ENCODE data around the gene LAMA2. TPM values are rescaled to one million over a fixed set of nuclear protein-coding genes. Genes with fewer than 3 reads are reported as not detected.

Gene LAMA2
- total and polyA plus RNA-seq, 7 donors = 0.46 to 131 (median 59.6) TPM

DNA sequence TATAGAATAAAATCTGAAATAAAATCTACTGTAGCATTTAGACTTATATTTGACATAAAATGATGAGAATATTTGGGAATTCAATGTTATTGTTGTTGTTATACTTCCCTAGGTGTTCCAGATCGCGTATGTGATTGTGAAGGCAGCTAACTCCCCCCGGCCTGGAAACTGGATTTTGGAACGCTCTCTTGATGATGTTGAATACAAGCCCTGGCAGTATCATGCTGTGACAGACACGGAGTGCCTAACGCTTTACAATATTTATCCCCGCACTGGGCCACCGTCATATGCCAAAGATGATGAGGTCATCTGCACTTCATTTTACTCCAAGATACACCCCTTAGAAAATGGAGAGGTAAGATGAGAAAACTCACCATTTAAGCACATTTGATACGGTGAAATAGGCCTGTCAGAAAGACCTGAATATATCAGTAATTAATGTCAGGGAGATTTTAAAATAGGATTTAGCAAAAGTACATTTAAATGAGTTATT is 215.2 kb downstream of the LAMA2 start:
- Histone ChIP-seq H3K36me3 (no peaks in the 10 kb centered on the region), H3K4me1 (peaks cover 0 to 9% (median 2%) of the 10 kb centered on the region in 4 donors), H3K27me3 (no peaks in the 10 kb centered on the region), H3K27ac (no peak overlapping the region), H3K4me3 (no peak overlapping the region), H3K9me3 (no peaks in the 10 kb centered on the region)
- 89 to 91% methylated on average over 9 of the region's 9 CpGs for WGBS, 2 donors
- DNase-seq = no peak
- TF ChIP-seq POLR2AphosphoS5 (IDR thresholded peaks at IDR 0.05) (no peak), POLR2A (IDR thresholded peaks at IDR 0.05) (no peak), EP300 (IDR thresholded peaks at IDR 0.05) (no peak)
- TF ChIP-seq, protein P1, sequence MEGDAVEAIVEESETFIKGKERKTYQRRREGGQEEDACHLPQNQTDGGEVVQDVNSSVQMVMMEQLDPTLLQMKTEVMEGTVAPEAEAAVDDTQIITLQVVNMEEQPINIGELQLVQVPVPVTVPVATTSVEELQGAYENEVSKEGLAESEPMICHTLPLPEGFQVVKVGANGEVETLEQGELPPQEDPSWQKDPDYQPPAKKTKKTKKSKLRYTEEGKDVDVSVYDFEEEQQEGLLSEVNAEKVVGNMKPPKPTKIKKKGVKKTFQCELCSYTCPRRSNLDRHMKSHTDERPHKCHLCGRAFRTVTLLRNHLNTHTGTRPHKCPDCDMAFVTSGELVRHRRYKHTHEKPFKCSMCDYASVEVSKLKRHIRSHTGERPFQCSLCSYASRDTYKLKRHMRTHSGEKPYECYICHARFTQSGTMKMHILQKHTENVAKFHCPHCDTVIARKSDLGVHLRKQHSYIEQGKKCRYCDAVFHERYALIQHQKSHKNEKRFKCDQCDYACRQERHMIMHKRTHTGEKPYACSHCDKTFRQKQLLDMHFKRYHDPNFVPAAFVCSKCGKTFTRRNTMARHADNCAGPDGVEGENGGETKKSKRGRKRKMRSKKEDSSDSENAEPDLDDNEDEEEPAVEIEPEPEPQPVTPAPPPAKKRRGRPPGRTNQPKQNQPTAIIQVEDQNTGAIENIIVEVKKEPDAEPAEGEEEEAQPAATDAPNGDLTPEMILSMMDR (IDR thresholded peaks at IDR 0.05) = no peak
- intact Hi-C loops (cut with DNase I) = no loop called here

DNA sequence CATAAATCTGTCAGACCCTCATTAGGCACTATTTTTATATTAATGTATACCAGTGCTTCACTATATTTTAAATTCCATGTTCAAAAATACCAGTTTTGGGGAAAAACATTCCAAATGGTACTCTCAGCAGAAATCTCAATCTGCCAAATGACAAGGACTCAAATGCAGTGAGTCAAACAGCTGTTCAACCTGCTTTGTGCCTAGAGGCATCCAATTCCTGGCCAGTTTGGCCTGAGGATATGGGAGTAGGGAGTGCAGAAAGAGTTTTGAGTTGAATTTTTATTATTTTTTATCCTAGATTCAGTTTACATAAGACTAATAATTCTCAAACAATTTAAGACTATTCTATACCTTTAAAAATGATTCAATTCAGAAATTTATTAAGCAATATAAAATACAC is 216.8 kb downstream of the LAMA2 start:
- intact Hi-C loops (cut with DNase I) = no loop called here
- H3K4me3 ChIP-seq = no peak overlapping the region
- no peaks in the 10 kb centered on the region for H3K4me1 ChIP-seq
- H3K27me3 ChIP-seq = no peaks in the 10 kb centered on the region
- no peak overlapping the region for H3K27ac ChIP-seq
- DNase-seq = no peak
- TF ChIP-seq EP300 (IDR thresholded peaks at IDR 0.05) = no peak
- no peak for TF ChIP-seq POLR2AphosphoS5 (IDR thresholded peaks at IDR 0.05)
- no peak for TF ChIP-seq POLR2A (IDR thresholded peaks at IDR 0.05)
- TF ChIP-seq, protein P1 (IDR thresholded peaks at IDR 0.05) = no peak
- no peaks in the 10 kb centered on the region for H3K36me3 ChIP-seq
- no peaks in the 10 kb centered on the region for H3K9me3 ChIP-seq

DNA sequence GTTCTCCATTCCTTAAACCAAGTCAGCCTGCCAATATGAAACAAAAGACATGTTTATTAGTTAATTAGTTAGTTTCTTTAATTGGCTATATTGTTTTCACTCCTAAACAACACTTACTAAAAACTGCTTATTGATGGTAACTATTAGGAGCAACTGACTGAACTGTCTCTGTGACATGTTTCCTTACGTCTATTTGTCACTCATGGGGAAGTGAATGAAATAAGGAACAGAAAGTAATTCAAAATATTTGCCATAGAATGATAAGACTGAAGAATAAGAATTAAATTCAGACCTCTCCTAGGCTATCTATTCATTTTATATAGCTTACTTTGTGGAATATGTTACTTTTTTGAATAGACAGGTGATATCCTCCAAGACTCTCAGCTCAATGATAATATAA is 217.2 kb downstream of the LAMA2 start:
- Histone ChIP-seq H3K9me3 (no peaks in the 10 kb centered on the region), H3K27ac (no peak overlapping the region), H3K27me3 (no peaks in the 10 kb centered on the region), H3K4me3 (no peak overlapping the region), H3K36me3 (no peaks in the 10 kb centered on the region), H3K4me1 (no peaks in the 10 kb centered on the region)
- WGBS, 2 donors = 63 to 81% methylated on average over 1 of the region's 1 CpG
- intact Hi-C loops (cut with DNase I) = no loop called here
- DNase-seq = no peak
- no peak for TF ChIP-seq POLR2A (IDR thresholded peaks at IDR 0.05)
- TF ChIP-seq, protein P1 (IDR thresholded peaks at IDR 0.05) = no peak
- TF ChIP-seq POLR2AphosphoS5 (IDR thresholded peaks at IDR 0.05) = no peak
- TF ChIP-seq EP300 (IDR thresholded peaks at IDR 0.05) = no peak

DNA sequence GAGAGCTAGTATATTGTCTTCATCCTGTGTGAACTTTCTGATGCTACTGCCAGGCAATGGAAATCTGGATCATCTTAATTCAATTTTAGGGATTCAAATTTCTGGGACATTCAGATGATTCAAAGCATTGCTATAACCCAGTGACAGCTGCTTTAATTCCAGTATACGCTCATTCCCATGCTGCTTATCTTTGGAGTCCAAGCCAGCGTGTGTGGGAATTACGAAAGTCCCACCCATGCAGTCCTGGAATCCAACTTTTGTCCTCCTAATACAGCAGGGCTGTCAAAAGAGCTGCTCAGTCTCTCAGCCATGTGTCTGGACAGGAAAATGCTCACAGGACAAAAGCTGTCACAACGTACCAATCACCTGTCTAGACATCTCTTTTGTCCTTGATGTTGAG is 219.8 kb downstream of the LAMA2 start:
- H3K27ac ChIP-seq = peak overlapping the region in 2 of 4 donors; percentile 29 to 61

More for the DNA sequence above, 219.8 kb downstream of the LAMA2 start:
- Histone ChIP-seq H3K36me3 (no peaks in the 10 kb centered on the region), H3K4me1 (no peaks in the 10 kb centered on the region), H3K27me3 (no peaks in the 10 kb centered on the region), H3K9me3 (no peaks in the 10 kb centered on the region), H3K4me3 (no peak overlapping the region)
- intact Hi-C loops (cut with DNase I) = no loop called here
- 80 to 83% methylated on average over 4 of the region's 4 CpGs for WGBS, 2 donors
- TF ChIP-seq, protein P1 (IDR thresholded peaks at IDR 0.05) = no peak
- TF ChIP-seq POLR2AphosphoS5 (IDR thresholded peaks at IDR 0.05) = peak; percentile 12 to 57 (median 32)
- TF ChIP-seq POLR2A (IDR thresholded peaks at IDR 0.05) = no peak
- peak; percentile 76 for DNase-seq

Measured in sigmoid colon (tissue), 7 donors.